Left lobe of liver (tissue), 2 donors: Measurements from ENCODE around the gene TRAK1. TPM values are rescaled to one million over a fixed set of nuclear protein-coding genes. Genes with fewer than 3 reads are reported as not detected.

ENCODE experiments used
- ATAC-seq: fragments of 200-7000 bp; cut with Tn5 transposase; one replicate; pipeline ENCODE4 v1.9.1; 2020; ENCODE audit warnings: mild to moderate bottlenecking, moderate library complexity
- DNase-seq: peaks from one replicate; pipeline ENCODE4 v3.0.0-alpha.2; 2020; ENCODE audit warnings: low spot score
- total RNA-seq: library from RNA; stranded (reverse); gene quantifications from one replicate; pipeline ENCODE4 v1.2.1, GENCODE V29; 2021
- donor health status: DM: no; HTN: no; CAD: no; lungs with moderate emphysema.
- donor health status: DM: no; HTN: yes; CAD: no.

The TRAK1 gene
- total RNA-seq, 1 donor from 2014 or later = 11.2 TPM

GRCh38 chr3:42270561-42270960, 179.4 kb downstream of the TRAK1 start:
- DNase-seq (no peak), ATAC-seq (no peak)

DNA sequence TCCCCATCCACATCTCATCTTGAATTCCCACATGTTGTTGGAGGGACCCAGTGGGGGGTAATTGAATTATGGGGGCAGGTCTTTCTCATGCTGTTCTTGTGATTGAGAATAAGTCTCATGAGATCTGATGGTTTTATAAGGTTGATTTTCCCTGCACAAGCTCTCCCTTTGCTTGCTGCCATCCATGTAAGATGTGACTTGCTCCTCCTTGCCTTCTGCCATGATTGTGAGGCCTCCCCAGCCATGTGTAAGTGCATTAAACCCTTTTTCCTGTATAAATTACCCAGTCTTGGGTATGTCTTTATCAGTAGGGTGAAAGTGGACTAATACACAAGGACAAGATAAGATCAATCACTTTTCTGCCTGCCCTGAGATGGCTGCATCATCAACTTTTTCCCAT, 180.6 kb downstream of the TRAK1 start:
- no peak for DNase-seq
- ATAC-seq = no peak

DNA sequence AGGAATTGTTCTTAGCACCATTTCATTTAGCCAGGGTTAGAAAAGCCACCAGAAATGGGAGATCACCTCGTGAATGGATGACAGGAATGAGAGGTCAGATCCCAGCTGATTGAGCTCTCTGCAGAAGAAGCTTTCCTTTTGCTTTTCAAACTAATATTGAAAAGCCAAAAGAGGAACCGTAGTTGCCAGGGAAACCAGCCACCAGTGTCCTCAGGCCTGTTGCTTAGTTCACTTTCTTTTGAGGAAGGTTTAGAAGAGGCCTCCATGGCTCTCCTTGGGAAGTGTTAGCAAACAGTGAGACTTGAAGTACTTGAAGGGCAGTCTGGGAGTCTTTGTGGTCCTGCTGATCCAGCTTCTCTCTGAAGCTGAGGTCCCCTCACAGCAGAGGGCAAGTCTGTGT, 182.2 kb downstream of the TRAK1 start:
- ATAC-seq = no peak
- no peak for DNase-seq

GRCh38 chr3:42274266-42274665, 183.1 kb downstream of the TRAK1 start:
- no peak for ATAC-seq
- no peak for DNase-seq

DNA sequence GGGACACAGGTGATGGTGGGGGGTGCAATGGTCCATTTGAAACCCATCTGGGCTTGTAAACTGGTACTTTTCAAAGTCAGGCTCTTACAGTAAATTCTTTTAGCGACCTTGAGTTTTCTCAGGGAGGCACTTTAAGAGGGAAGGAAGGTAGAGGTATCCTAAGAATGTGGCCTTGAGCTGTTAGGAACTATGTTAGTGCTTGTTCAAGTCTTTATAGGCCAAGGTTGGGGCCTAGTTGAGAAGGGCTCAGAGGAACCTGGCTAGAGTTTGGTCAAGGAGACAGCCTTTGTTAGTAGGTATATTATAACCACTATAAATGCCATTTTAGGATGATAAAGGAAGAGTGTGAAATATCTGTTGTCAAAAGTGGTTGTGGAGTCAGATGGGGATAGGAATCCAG, 184.1 kb downstream of the TRAK1 start:
- no peak for ATAC-seq

More for the DNA sequence above, 184.1 kb downstream of the TRAK1 start:
- no peak for DNase-seq

Other genes with a start within 250 kb of the TRAK1 start
- 2.3 TPM for gene ULK4, start 129.3 kb upstream of the TRAK1 start, total RNA-seq
- gene CCK, start 174.8 kb downstream of the TRAK1 start, total RNA-seq = not detected